ENCODE data around the gene VWA2. TPM values are rescaled to one million over a fixed set of nuclear protein-coding genes. Genes with fewer than 3 reads are reported as not detected.

VWA2 gene
- total and polyA plus RNA-seq, 10 of the 15 experiments (the other 5 are each of a cell fraction or from before 2014, with no cell fraction given): 0.03 TPM; not detected in 9

GRCh38 chr10:114283535-114284234 lies 44.6 kb downstream of the VWA2 start:
- in situ Hi-C loops (cut with MboI): no loop called here
- H3K79me2 ChIP-seq (ENCODE audit: control insufficient read depth, insufficient read depth, low read length): no peaks in the 10 kb centered on the region
- CTCF ChIA-PET: interaction anchor here (2.2 kb wide), 1 partner anchor 20 kb away, joined by 6 read pairs; no protein-coding TSS in a partner anchor
- TF ChIP-seq ZZZ3 (IDR thresholded peaks at IDR 0.05; ENCODE audit: control insufficient read depth, insufficient read length, low read depth) (no peak), BCLAF1 (IDR thresholded peaks at IDR 0.05) (no peak), MYC (IDR thresholded peaks at IDR 0.05; ENCODE audit: insufficient read depth, insufficient read length, insufficient replicate concordance, low read length, severe bottlenecking) (no peak), ATF3 (IDR thresholded peaks at IDR 0.05; ENCODE audit: borderline replicate concordance, extremely low read depth, low read depth, low read length) (no peak), ZBTB4 (CRISPR knock-in tag; IDR thresholded peaks at IDR 0.05) (no peak), MYB (IDR thresholded peaks at IDR 0.05; ENCODE audit: borderline replicate concordance, low read depth, low read length) (no peak), SMAD5 (IDR thresholded peaks at IDR 0.05; ENCODE audit: low read depth) (no peak), HCFC1 (IDR thresholded peaks at IDR 0.05; ENCODE audit: low read length) (no peak), ZBTB33 (IDR thresholded peaks at IDR 0.05) (no peak), ZSCAN29 (IDR thresholded peaks at IDR 0.05) (no peak), SIN3A (IDR thresholded peaks at IDR 0.05; ENCODE audit: low read depth, low read length) (no peak), ATF2 (IDR thresholded peaks at IDR 0.05; ENCODE audit: low read length) (no peak), STAT1 (conservative IDR thresholded peaks at IDR 0.05) (no peak)

More at GRCh38 chr10:114283535-114284234, 44.6 kb downstream of the VWA2 start:
- BruUV-seq (replicated peaks): no TSS peak
- POLR2A ChIA-PET: no interaction called here
- ATAC-seq (no peak), FAIRE-seq (no peak), DNase-seq (ENCODE audit: low read depth, low spot score) (no peak)
- no peak overlapping the region for H2AFZ ChIP-seq (ENCODE audit: control insufficient read depth, low read depth, low read length)
- RAD21 ChIA-PET (ENCODE audit: unreplicated experiment): no interaction called here
- intact Hi-C loops (cut with micrococcal nuclease; ENCODE audit: unreplicated experiment): no loop called here
- H3K9ac ChIP-seq (ENCODE audit: control insufficient read depth, insufficient read depth, low read length): no peak overlapping the region
- no peaks in the 10 kb centered on the region for H3K9me3 ChIP-seq (replicated peaks; ENCODE audit: control insufficient read depth, insufficient read depth, low read length)
- H3K27ac ChIP-seq (ENCODE audit: control insufficient read depth, insufficient read depth): no peak overlapping the region
- H4K20me1 ChIP-seq (ENCODE audit: control insufficient read depth, insufficient read depth): no peaks in the 10 kb centered on the region
- H3K36me3 ChIP-seq (ENCODE audit: control insufficient read depth in 2 of 2, insufficient read depth in 2 of 2, low read length in 1 of 2): no peaks in the 10 kb centered on the region
- SMC1A ChIA-PET (ENCODE audit: uncharacterized antibody, unreplicated experiment): no interaction called here
- H3K4me2 ChIP-seq (ENCODE audit: control insufficient read depth, insufficient read depth): no peak overlapping the region
- H3K27me3 ChIP-seq (replicated peaks in 1 of 2; ENCODE audit: control insufficient read depth in 2 of 2, insufficient read depth in 2 of 2, low read length in 1 of 2): 0 out of 4 replicates have a peak, but pooled peaks cover 0 to 2% of the 10 kb centered on the region in 2 experiments
- WGBS (ENCODE audit: insufficient coverage, insufficient replicate concordance, low lambda C conversion rate, missing lambda C conversion rate): 64% methylated on average over 6 of the region's 6 CpGs
- H3K4me1 ChIP-seq (ENCODE audit: control insufficient read depth, insufficient read depth, low read length): no peaks in the 10 kb centered on the region
- no peak overlapping the region for H3K4me3 ChIP-seq
